ENCODE results near the gene PLEKHA5. TPM values are rescaled to one million over a fixed set of nuclear protein-coding genes. Genes with fewer than 3 reads are reported as not detected.

The PLEKHA5 gene
- total RNA-seq, 1 donor from 2014 or later, result 32.3 TPM

- DNase-seq (ENCODE audit: extremely low spot score, unreplicated experiment), result no peak
- H3K27me3 Mint-ChIP-seq (ENCODE audit: unreplicated experiment), result no peaks in the 10 kb centered on the region
- H3K4me1 Mint-ChIP-seq (ENCODE audit: unreplicated experiment), result peaks cover 6% of the 10 kb centered on the region
- peaks cover 16% of the 10 kb centered on the region for H3K36me3 Mint-ChIP-seq (ENCODE audit: unreplicated experiment)
- peaks cover 8% of the 10 kb centered on the region for H3K9me3 Mint-ChIP-seq (ENCODE audit: unreplicated experiment)
- no peak overlapping the region for H3K4me3 Mint-ChIP-seq (ENCODE audit: unreplicated experiment)
- TF ChIP-seq CTCF (IDR thresholded peaks at IDR 0.05), result no peak
- H3K27ac Mint-ChIP-seq (ENCODE audit: unreplicated experiment), result no peak overlapping the region
Measured at GRCh38 chr12:19165451-19165850, 35.9 kb downstream of the PLEKHA5 start.

GRCh38 chr12:19166387-19166786 lies 36.9 kb downstream of the PLEKHA5 start:
- no peak for TF ChIP-seq CTCF (IDR thresholded peaks at IDR 0.05)
- H3K27ac Mint-ChIP-seq (ENCODE audit: unreplicated experiment), result no peak overlapping the region
- no peak overlapping the region for H3K4me3 Mint-ChIP-seq (ENCODE audit: unreplicated experiment)
- peaks cover 8% of the 10 kb centered on the region for H3K9me3 Mint-ChIP-seq (ENCODE audit: unreplicated experiment)
- no peaks in the 10 kb centered on the region for H3K27me3 Mint-ChIP-seq (ENCODE audit: unreplicated experiment)
- peaks cover 15% of the 10 kb centered on the region for H3K4me1 Mint-ChIP-seq (ENCODE audit: unreplicated experiment)
- peaks cover 16% of the 10 kb centered on the region for H3K36me3 Mint-ChIP-seq (ENCODE audit: unreplicated experiment)
- DNase-seq (ENCODE audit: extremely low spot score, unreplicated experiment), result no peak

- DNase-seq (ENCODE audit: extremely low spot score, unreplicated experiment), result no peak
- TF ChIP-seq CTCF (IDR thresholded peaks at IDR 0.05), result no peak
- Mint-ChIP-seq H3K4me1 (ENCODE audit: unreplicated experiment) (peaks cover 21% of the 10 kb centered on the region), H3K27ac (ENCODE audit: unreplicated experiment) (no peak overlapping the region), H3K36me3 (ENCODE audit: unreplicated experiment) (peaks cover 16% of the 10 kb centered on the region), H3K27me3 (ENCODE audit: unreplicated experiment) (no peaks in the 10 kb centered on the region), H3K9me3 (ENCODE audit: unreplicated experiment) (peaks cover 8% of the 10 kb centered on the region), H3K4me3 (ENCODE audit: unreplicated experiment) (no peak overlapping the region)
Measured at GRCh38 chr12:19166956-19167355, 37.4 kb downstream of the PLEKHA5 start.

- H3K9me3 Mint-ChIP-seq (ENCODE audit: unreplicated experiment), result peaks cover 8% of the 10 kb centered on the region
- no peaks in the 10 kb centered on the region for H3K27me3 Mint-ChIP-seq (ENCODE audit: unreplicated experiment)
- H3K36me3 Mint-ChIP-seq (ENCODE audit: unreplicated experiment), result peaks cover 16% of the 10 kb centered on the region
- peaks cover 24% of the 10 kb centered on the region for H3K4me1 Mint-ChIP-seq (ENCODE audit: unreplicated experiment)
- H3K27ac Mint-ChIP-seq (ENCODE audit: unreplicated experiment), result no peak overlapping the region
- H3K4me3 Mint-ChIP-seq (ENCODE audit: unreplicated experiment), result no peak overlapping the region
- TF ChIP-seq CTCF (IDR thresholded peaks at IDR 0.05), result no peak
- DNase-seq (ENCODE audit: extremely low spot score, unreplicated experiment), result no peak
Measured at GRCh38 chr12:19167708-19168107, 38.2 kb downstream of the PLEKHA5 start.

- H3K36me3 Mint-ChIP-seq (ENCODE audit: unreplicated experiment), result peaks cover 13% of the 10 kb centered on the region
- no peak overlapping the region for H3K27ac Mint-ChIP-seq (ENCODE audit: unreplicated experiment)
- no peak for TF ChIP-seq CTCF (IDR thresholded peaks at IDR 0.05)
- peaks cover 24% of the 10 kb centered on the region for H3K4me1 Mint-ChIP-seq (ENCODE audit: unreplicated experiment)
- H3K27me3 Mint-ChIP-seq (ENCODE audit: unreplicated experiment), result no peaks in the 10 kb centered on the region
- no peak for DNase-seq (ENCODE audit: extremely low spot score, unreplicated experiment)
- H3K9me3 Mint-ChIP-seq (ENCODE audit: unreplicated experiment), result peaks cover 5% of the 10 kb centered on the region
- H3K4me3 Mint-ChIP-seq (ENCODE audit: unreplicated experiment), result no peak overlapping the region
Measured at GRCh38 chr12:19168644-19169043, 39.1 kb downstream of the PLEKHA5 start.

Data from osteocyte (in vitro differentiated cells).